ENCODE measurements around the gene C17orf58. TPM values are rescaled to one million over a fixed set of nuclear protein-coding genes. Genes with fewer than 3 reads are reported as not detected.
"Not testable (repeated sequence)": the region's sequence is repeated elsewhere in the genome, so short reads cannot be mapped to it uniquely, and the experiment has no call there.

C17orf58 gene
- total RNA-seq, 1 donor from 2014 or later = 23.7 TPM

DNA sequence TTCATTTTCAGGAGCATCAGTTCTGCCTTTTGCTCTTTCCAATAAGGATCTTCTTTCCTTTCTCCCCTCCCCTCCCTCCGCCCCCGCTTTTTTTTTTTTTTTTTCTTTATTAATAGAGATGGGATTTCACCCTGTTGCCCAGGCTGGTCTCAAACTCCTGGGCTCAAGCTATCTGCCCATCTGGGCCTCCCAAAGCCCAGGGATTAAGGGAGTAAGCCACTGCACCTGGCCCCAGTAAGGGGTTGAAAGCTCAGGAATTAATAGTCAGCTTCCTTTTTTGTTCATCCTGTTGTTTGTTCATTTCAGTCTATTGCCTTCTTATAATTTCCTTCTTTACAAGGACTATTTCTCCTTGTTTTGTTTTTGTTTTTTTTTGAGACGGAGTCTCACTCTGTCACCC lies 7.9 kb upstream of the C17orf58 start:
- DNase-seq (ENCODE audit: low read depth in 2 of 2) = no peak

- DNase-seq (ENCODE audit: low read depth in 2 of 2) = no peak
Observed at GRCh38 chr17:67999291-67999911, 3.1 kb upstream of the C17orf58 start.

DNA sequence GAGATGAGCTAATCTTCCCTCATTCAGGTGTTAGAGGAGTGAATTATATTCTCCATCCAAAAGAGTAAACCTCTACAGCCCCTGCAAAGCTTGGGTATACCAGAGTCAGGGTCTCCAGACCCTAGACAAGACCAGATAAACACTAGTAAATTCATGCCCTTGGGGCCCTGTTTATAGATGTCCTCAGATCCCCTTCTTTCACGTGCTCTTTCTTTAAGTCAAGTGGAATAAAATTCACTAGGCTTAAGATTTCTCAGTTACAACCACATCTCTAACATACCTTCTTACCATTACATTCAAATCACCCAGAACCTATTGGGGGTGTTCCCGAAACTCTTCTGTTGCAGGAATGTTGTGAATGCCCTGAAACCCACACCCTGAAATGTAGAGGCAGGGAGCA lies 2.2 kb upstream of the C17orf58 start:
- DNase-seq (ENCODE audit: low read depth in 2 of 2) = no peak

DNA sequence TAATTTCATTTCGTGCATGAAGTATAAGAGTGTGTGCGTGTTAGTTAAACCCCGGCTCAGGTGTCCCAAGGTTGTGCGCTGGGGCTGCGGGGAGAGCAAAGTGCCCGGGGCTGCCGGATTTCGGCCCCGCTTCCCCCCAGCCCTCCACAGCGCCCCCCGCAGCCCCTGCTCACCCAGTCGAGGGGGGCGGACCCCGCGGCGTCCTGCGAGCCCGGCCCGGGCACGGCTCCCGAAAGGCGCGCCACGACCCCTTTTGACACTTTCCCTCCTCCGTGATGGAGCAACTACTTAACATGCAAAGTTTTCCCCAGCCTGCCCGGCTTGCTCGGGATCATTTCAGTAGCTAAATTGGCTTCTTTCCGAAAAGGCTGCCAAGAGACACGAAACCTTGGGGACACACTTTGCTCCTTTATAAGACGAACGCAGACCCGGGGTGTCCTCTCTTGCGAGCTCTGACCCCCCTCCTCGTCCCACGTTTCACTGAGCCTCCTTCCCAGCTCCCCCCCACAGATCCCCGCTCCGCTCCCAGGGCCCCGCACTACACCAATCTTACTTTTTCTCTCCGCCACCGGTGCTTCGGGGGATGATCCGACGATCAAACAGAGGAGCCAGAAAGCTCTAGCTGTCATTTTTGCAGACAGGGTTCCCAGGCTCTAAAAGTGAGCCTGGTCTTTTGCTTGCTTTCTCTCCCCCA lies 552 bp downstream of the C17orf58 start:
- peak in 1 of 2 donors; percentile 32 for DNase-seq (ENCODE audit: low read depth in 2 of 2)

DNA sequence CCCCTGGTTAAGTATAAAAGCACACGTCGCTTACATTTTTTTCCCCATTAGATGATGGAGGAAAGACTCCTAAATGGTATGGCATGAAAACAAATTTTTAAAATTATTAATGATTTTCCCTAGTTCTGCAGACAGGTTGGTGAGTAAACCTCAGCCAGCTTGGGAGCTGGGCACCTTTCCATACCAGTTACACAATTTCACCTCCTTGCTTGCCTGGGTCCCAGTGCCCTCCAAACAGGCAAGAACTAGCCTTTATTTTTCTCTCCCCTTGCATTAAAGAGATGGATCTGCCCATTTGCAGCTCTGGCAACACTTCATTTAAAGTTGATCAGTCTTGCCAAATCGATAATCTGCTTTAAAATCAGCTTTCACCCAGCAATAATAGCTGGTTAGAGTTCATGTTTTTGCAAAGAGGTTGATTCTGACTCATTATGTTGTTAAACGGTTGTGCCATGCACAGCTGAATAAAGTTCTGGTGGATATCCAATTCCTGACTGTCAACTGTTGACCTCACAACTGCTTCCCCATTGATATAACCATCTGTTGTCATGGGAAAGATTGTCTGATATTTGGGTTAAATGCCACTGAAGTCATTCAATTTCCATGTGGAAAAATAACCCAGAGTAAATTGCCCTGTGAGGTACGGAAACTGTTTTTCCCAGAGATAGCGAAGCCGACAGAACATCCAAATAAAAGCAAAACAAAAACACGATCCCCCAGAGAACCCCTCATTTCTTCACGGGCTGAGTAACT lies 1.3 kb downstream of the C17orf58 start:
- peak; percentile 98 to 99 for DNase-seq (ENCODE audit: low read depth in 2 of 2)

DNA sequence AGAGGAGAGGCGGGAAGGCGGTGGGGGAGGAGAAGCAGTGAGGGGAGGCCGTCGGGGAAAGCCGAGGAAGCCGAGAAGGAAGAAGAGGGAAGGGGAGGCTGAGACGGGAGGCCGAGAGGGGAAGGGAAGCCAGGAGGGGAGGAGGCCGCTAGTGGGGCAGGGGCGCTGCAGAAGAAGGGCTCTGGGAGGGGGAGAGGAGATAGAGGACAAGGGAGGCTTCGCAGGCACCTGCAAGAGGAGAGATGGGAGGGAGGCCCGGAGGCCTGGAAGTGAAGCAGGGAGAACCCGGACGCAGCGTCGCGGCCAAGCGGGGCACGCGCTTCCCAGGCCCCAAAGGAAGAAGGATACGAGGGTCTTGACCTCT lies 2.3 kb downstream of the C17orf58 start:
- DNase-seq (ENCODE audit: low read depth in 2 of 2) = peak in 1 of 2 donors; percentile 59

- peak; percentile 66 to 88 for DNase-seq (ENCODE audit: low read depth in 2 of 2)
Observed at GRCh38 chr17:67993153-67993997, 2.9 kb downstream of the C17orf58 start.

GRCh38 chr17:67992548-67993152 lies 3.6 kb downstream of the C17orf58 start:
- peak in 1 of 2 donors; percentile 48 for DNase-seq (ENCODE audit: low read depth in 2 of 2)

DNA sequence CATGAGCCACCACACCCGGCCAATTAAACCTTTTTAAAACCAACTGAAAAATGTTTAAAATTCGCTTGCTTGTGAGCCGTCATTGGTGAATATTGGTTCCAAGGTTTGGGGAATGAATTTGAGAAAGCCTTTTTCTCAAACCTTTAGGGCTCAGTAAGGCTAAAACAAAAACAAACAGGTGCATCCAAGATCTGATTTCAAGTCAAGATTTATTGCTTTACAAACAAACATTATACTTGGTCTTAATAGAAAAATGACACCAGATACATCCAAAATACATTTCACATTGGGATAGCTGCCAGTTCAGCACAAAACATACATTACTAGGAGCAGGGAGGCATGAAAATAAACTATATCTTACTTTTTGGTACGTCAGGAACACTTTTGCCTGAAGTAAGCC lies 5.4 kb downstream of the C17orf58 start:
- no peak for DNase-seq (ENCODE audit: low read depth in 2 of 2)

DNA sequence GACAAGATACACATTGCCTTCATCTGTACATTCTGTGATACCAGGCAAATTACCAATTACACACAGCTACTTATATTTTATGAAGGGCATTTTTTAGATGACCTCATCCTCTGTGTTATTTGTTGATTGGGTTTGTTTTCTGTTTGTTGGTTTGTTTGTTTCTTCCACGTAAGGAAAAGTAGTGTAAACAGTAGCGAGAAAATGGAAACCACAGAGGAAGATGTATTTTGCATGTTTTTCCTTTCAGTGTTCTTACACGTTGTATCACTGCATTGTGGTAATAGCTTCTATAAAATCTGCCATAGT lies 12.9 kb downstream of the C17orf58 start:
- DNase-seq (ENCODE audit: low read depth in 2 of 2) = no peak

DNA sequence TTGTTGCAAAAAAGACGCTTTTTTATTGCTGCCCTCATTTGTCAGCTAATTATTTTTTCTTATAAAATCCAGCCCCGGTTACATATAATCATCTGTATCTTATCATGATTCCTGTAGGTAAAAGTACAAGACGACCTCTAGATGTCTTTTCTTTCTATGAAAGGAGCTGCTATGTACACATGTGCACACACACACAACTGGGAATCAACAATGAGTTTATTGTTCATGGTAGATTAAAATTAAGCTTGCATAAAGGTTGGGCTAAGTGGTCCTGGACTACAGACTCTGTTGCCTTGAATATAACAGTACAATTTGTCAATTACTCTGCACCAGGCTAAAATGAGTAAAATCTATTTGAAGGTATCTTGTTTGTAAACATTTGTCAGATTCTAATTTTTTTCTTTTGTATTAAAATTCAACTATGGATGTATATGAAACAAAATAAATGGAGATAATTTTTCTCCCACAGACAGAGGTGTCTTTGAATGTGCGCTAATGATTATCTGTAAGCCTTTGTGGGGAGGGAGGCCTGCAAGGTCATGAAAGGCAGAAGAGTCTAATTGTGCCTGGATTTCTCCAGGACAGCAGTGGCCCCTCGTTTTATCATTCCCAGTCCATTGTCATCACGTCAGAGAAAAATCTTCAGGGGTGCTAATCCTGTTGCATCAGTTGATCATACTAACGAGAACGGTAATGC lies 13.4 kb downstream of the C17orf58 start:
- DNase-seq (ENCODE audit: low read depth in 2 of 2) = no peak

- no peak for DNase-seq (ENCODE audit: low read depth in 2 of 2)
Observed at GRCh38 chr17:67982034-67982640, 14.1 kb downstream of the C17orf58 start.

DNA sequence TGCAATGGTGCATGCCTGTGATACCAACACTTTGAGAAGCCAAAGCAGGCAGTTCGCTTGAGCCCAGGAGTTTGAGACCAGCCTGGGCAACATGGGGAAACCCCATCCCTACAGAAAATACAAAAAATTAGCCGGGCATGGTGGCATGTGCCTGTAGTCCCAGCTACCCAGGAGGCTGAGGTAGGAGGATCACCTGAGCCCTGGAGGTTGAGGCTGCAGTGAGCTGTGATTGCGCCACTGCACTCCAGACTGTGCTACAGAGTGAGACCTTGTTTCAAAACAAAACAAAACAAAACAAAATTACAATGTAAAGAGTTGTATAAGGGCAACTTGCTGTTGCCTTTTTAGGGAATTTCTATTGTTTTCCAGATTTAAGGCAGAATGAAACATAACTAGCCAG lies 15.4 kb downstream of the C17orf58 start:
- not testable (repeated sequence) for DNase-seq (ENCODE audit: low read depth in 2 of 2)

- no peak for DNase-seq (ENCODE audit: low read depth in 2 of 2)
Observed at GRCh38 chr17:67980456-67980855, 15.8 kb downstream of the C17orf58 start.

DNA sequence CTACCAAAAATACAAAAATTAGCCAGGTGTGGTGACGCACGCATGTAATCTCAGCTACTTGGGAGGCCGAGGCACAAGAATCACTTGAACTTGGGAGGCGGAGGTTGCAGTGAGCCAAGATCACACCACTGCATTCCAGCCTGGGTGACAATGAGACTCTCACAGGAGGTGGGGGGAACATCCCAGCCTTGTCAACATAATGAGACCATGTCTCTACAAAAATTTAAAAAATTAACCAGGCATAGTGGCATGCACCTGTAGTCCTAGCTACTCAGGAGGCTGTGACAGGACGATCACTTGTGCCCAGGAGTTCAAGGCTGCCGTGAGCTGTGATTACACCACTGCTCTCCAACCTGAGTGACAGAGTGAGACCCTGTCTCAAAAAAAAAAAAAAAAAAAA lies 20.0 kb downstream of the C17orf58 start:
- DNase-seq (ENCODE audit: low read depth in 2 of 2) = not testable (repeated sequence)

DNA sequence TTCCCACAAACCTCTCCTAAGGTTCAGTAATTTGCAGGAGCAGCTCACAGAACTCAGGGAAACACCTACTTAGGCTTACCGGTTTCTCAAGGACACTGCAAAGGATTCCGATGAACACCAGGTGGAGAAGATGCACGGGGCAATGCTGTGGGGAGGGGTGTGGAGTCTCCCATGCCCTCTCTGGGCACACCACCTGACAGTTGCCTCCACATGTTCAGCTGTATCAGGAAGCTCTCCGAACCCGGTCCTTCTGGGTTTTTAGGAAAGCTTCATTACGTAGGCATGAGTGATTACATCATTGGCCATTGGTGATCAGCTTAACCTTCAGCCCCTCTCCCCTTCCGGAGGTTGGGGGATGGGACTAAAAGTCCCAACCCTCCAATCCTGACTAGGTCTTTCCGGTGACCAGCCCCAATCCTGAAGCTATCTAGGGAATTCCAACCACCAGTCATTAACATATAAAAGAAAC lies 21.6 kb downstream of the C17orf58 start:
- no peak for DNase-seq (ENCODE audit: low read depth in 2 of 2)

- DNase-seq (ENCODE audit: low read depth in 2 of 2) = peak in 1 of 2 donors; percentile 76
Observed at GRCh38 chr17:67974185-67974584, 22.1 kb downstream of the C17orf58 start.

DNA sequence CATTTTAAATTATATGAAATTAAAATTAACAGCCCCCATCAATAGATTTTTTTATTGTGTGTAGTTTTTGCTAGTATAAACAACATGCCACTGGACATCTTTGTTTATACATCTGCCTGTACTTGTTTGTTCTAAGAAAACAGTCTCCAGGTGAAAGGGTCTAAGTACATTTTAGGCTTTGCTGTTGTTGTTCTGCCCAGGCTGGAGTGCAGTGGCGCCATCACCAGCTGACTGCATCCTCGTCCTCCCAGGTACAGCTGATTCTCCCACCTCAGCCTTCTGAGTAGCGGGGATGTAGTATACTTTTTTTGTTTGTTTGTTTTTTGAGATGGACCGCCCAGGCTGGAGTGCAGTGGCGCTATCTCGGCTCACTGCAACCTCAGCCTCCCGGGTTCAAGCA lies 25.5 kb downstream of the C17orf58 start:
- DNase-seq (ENCODE audit: low read depth in 2 of 2) = no peak

DNA sequence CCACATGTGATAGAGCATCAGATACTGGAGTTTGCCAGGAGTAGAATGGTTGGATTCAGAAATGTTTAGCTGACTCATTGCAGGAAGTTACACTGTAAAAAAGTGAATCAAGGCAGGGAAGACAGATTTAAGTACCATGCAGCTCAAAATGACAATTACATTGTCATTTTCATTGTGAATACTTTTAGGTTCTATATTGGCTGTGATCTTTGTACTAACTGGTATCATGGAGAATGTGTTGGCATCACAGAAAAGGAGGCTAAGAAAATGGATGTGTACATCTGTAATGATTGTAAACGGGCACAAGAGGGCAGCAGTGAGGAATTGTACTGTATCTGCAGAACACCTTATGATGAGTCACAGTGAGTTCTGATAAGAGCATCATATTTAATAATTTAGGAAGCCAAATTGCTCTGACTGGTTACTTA lies 33.1 kb downstream of the C17orf58 start:
- DNase-seq (ENCODE audit: low read depth in 2 of 2) = peak; percentile 68 to 79

DNA sequence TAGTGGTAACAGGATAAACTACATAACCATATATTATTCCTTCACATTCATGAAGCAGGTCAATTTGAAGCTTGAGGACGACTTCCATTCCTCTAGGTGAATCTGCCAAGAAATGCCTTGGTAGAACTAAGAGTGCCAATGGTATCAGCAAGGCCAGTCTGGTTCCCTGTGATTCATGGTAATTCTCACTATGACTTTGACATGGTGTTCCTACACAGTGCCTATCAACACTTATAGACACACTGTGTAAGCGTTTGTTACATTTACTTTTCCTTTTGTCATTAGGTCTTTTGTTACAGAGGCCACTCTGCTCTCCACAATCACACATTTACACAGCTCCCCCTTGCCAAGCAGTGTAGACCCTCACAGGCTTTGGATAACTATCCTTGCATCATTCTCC lies 34.1 kb downstream of the C17orf58 start:
- not testable (repeated sequence) for DNase-seq (ENCODE audit: low read depth in 2 of 2)

All from dermis microvascular lymphatic vessel endothelial cell (primary cell).